ENCODE data around the gene CATSPERD.

Gene CATSPERD

DNA sequence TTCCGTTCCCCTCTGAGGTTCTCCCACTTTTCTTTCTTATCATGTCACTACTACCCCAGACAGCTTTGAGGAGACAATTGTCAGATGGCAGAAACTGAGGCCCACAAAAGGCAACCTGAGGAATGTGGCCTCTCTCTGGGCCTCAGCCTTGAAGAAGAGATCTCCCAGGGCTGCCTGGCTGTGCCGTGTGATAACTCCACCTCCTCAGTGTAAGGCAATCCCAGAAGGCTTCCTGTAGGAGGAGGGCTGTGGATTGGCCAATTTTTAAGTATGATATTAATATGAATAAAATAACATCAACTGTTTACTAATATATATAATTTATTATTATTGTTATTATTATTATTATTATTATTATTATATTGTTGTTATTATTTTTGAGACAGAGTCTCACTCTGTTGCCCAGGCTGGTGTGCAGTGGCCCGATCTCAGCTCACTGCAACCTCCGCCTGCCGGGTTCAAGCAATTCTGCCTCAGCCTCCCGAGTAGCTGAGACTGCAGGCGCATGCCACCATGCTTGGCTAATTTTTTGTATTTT lies 75.0 kb downstream of the CATSPERD start:
- H3K4me1 ChIP-seq: peaks cover 0 to under 1% (median 0%) of the 10 kb centered on the region in 4 donors
- H3K9me3 ChIP-seq: no peaks in the 10 kb centered on the region
- H3K27ac ChIP-seq: no peak overlapping the region
- TF ChIP-seq, protein P1, sequence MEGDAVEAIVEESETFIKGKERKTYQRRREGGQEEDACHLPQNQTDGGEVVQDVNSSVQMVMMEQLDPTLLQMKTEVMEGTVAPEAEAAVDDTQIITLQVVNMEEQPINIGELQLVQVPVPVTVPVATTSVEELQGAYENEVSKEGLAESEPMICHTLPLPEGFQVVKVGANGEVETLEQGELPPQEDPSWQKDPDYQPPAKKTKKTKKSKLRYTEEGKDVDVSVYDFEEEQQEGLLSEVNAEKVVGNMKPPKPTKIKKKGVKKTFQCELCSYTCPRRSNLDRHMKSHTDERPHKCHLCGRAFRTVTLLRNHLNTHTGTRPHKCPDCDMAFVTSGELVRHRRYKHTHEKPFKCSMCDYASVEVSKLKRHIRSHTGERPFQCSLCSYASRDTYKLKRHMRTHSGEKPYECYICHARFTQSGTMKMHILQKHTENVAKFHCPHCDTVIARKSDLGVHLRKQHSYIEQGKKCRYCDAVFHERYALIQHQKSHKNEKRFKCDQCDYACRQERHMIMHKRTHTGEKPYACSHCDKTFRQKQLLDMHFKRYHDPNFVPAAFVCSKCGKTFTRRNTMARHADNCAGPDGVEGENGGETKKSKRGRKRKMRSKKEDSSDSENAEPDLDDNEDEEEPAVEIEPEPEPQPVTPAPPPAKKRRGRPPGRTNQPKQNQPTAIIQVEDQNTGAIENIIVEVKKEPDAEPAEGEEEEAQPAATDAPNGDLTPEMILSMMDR (IDR thresholded peaks at IDR 0.05): no peak
- intact Hi-C loops (cut with DNase I; ENCODE audit: low total_unique reads): no loop called here
- no peak for DNase-seq
- no peaks in the 10 kb centered on the region for H3K36me3 ChIP-seq
- H3K27me3 ChIP-seq: peaks cover 0 to 31% of the 10 kb centered on the region in 2 donors
- H3K4me3 ChIP-seq: no peak overlapping the region

DNA sequence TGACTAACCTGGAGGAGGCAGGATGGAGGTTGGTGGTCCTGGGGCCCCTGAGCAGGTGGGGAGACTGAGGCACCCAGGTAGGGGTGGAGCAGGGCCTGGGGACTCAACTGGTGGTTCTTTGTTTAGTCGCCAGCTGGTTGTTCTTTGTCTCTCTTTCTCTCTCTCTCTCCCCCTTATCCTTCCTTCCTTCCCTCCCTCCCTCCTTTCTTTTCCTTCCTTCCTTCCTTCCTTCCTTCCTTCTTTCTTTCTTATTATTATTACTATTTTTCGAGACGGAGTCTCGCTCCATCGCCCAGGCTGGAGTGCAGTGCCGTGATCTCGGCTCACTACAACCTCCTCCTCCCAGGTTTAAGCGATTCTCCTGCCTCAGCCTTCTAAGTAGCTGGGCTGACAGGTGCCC lies 77.8 kb downstream of the CATSPERD start:
- Histone ChIP-seq H3K4me1 (peaks cover 0 to 7% (median 0%) of the 10 kb centered on the region in 4 donors), H3K36me3 (no peaks in the 10 kb centered on the region), H3K4me3 (no peak overlapping the region), H3K27ac (no peak overlapping the region), H3K9me3 (no peaks in the 10 kb centered on the region), H3K27me3 (peaks cover 0 to 58% of the 10 kb centered on the region in 2 donors)
- intact Hi-C loops (cut with DNase I; ENCODE audit: low total_unique reads): no loop called here
- TF ChIP-seq, protein P1 (IDR thresholded peaks at IDR 0.05): no peak
- no peak for DNase-seq

DNA sequence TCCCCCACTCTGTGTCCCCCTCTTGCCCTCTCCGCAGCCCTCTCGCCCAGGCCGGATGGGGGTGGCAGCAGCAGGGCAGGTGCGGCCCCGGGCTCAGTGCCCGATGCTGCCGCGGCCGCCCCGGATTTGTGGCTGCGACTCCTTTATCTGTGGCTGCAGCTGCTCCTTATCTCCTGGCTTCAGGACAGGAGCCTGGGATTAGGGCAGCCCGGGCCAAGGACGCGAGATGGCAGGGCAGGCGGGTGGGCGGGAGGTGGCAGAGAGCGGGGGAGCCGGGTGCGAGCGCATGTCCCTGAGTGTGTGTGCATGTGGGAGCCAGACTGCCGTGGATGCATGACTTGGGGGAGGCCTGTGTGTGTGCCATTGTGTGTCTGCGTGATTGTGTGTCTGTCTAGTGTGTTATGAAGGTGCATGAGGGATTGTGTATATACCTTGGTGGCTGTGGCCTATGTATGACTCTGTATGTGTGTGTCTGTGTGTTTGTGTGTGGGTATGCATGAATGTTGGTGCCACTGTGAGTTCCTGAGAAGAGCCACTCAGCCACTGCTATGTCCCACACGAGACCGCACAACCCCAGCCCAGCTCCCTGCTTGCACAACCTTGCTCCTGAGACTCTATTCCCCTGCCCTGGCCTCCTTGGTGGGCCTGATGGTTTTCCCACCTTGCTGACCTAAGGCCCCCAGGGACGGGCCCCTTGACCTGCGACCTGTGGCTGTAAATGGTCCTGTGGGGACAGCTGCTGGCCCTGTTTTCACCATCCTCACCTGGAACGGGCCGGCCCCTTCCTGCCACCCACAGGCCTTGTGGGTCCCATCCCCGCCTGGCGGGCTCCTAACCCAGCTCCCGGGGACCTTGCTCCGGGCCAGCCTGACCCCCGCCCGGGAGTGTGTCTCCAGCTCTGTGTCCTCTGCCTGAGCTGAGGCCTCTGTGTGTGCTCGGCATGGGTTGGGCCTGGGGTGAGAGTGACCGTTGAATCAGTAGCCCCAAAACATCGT lies 79.1 kb downstream of the CATSPERD start:
- no peak for DNase-seq
- no peak overlapping the region for H3K27ac ChIP-seq
- no peaks in the 10 kb centered on the region for H3K9me3 ChIP-seq
- intact Hi-C loops (cut with DNase I; ENCODE audit: low total_unique reads): no loop called here
- peaks cover 0 to 17% (median 7%) of the 10 kb centered on the region in 4 donors for H3K4me1 ChIP-seq
- TF ChIP-seq, protein P1 (IDR thresholded peaks at IDR 0.05): no peak
- peaks cover 0 to 69% of the 10 kb centered on the region in 2 donors for H3K27me3 ChIP-seq
- no peak overlapping the region for H3K4me3 ChIP-seq
- no peaks in the 10 kb centered on the region for H3K36me3 ChIP-seq

DNA sequence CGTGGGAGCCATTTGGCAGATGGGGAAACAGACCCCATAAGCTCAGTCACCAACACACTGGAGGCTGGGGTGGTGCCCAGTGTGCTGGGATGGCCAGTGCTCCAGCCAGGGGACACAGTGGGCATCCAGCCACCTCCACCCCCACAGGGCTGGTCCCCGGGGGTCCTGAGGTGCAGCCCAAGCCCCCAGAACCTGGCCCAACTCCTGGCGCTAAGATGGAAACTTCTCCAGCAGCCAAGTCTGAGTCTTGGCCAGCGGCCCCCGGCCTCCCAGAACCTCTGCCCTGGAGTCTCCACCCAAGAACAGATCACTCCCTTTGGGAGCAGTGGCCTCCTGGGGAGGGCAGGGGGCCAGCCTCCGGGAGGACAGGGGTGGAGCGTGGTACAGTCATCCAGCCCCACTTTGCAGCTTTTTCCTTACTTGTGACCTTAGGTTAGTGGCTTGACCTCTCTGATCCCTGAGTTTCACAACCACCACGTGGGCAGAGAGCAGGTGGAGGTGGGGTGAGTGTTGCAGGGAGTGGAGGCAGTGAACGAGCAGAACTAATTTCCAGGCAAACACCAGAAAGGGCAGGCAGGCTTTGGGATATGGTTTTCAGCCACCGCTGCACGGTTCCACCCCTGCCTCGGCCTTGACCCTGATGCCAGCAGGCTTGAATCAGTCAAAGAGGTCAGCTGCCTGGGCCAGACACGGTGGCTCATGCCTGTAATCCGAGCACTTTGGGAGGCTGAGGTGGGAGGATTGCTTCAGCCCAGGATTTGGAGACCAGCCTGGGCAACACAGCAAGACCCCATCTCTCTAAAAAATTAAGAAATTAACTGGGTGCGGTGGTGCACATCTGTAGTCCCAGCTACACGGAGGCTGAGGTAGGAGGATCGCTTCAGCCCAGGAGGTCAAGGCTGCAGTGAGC lies 80.2 kb downstream of the CATSPERD start:
- no peaks in the 10 kb centered on the region for H3K9me3 ChIP-seq
- DNase-seq: no peak
- H3K4me3 ChIP-seq: no peak overlapping the region
- peaks cover 0 to 75% of the 10 kb centered on the region in 2 donors for H3K27me3 ChIP-seq
- no peak overlapping the region for H3K27ac ChIP-seq
- H3K36me3 ChIP-seq: no peaks in the 10 kb centered on the region
- intact Hi-C loops (cut with DNase I; ENCODE audit: low total_unique reads): no loop called here
- H3K4me1 ChIP-seq: peaks cover 0 to 20% (median 7%) of the 10 kb centered on the region in 4 donors
- TF ChIP-seq, protein P1 (IDR thresholded peaks at IDR 0.05): no peak

Measured in tibial artery (tissue), 4 donors.